Skin of body (tissue), 2 donors: ENCODE measurements around the gene MPI. TPM values are rescaled to one million over a fixed set of nuclear protein-coding genes. Genes with fewer than 3 reads are reported as not detected.

Experiments
- DNase-seq: peaks from one replicate; lab custom pipeline; 2025; lab: John Stamatoyannopoulos, UW
- total RNA-seq: library from RNA; depleted of rRNA; stranded (reverse); fragments of >200 nt; gene quantifications from one replicate; pipeline ENCODE4 v1.2.3, GENCODE V29; 2014

The MPI gene, protein sequence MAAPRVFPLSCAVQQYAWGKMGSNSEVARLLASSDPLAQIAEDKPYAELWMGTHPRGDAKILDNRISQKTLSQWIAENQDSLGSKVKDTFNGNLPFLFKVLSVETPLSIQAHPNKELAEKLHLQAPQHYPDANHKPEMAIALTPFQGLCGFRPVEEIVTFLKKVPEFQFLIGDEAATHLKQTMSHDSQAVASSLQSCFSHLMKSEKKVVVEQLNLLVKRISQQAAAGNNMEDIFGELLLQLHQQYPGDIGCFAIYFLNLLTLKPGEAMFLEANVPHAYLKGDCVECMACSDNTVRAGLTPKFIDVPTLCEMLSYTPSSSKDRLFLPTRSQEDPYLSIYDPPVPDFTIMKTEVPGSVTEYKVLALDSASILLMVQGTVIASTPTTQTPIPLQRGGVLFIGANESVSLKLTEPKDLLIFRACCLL
- 23.3 TPM for total RNA-seq

DNA sequence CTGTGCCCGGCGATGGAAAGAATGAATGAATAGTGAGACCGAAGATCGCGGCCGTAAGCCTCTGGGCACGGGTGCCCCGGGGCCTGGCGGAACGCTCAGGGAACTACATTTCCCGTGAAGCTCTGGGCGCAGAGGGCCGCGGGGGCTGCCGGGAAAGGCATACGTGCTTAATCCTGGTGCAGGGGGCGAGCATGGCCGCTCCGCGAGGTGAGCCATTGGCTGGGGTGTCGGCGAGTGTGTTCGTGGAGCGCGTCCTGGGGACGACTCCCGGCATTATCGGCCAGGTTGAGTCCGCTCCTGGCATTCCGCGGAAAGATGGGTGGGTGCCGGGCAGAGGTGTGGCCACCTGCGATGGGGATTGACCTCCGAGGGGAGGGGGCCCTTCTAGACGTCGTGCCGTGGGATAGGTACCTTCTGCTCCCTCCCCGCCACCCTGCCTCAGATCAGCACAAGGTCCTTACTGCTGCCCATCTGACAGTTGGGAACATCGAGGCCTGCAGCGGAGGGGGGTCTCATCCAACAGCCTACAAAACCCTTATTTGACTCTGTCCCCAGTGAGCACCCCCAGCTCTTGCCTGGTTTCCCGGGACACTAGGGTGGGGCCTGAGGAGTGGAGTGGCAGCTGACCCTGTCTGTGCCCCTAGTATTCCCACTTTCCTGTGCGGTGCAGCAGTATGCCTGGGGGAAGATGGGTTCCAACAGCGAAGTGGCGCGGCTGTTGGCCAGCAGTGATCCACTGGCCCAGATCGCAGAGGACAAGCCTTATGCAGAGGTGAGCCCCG is at the start of gene MPI:
TSS of gene MPI (plus strand) at position 160 of the 782 bp plus-strand sequence. CDS start at position 192, 32 bp downstream.
- peak; percentile 50 for DNase-seq

DNA sequence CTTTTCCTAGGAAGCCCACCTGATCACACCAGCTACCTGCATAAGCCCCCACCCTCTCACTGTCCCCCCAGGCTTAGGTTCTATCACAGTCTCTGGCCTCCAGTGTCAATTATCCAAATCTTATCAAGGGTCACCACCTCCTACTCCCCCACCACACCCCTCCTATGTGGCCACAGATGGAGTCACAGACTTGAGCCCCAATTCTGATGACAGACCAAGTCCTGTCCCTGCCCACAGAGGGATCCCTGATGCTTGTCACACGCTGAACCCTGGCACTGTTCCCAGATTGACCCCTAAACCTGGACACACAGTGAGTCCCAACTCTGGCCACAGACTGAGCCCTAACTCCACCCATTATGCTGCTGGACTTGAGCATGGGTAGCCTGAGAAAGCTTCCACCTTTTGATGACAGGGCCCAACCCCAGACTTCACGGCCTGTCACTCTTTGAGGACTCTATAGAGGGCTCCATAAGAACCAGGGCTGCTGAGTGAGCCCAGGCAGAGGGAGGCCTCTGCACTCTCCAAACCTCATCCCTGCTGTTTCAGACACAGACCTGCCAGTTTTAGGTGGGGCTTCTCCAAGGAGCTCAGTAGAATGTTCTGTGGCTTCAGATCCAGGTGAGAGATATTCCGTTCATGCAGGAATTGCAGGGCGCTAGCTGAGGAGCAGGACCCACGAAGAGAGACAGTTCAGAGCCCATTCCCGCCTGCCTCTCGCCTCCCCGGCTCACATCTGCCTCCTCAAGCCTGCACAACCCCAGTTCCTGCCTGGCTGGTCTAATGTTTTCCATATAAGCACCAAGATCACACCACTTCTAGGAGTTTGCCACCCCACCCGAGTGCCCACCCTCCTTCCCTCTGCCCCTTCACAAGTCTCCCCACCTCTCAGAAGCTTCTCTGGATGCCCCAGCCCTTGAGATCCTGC is 48.7 kb upstream of the MPI start:
- no peak for DNase-seq

DNA sequence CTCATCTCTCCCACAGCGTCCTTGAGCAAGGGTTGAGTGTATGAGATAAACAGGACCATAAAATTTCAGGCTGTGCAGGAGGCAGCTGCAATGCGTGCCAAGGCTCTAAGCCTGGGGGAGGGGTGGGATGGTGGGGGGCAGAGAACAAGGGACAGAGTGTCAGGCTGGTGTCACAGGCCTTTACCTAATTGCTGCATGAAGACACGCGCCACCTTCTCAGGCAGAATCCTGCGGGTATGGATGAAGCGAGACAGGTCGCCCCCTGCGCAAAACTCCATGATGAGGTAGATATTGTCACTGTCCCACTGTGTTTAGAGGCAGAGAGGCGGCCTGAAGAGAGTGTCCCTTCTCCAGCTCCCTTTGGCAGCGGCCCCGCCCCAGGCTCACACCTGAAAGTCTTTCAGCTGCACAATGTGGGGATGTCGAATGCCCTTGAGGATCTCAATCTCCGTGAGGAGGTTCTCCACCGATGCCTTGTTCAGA is 47.9 kb upstream of the MPI start:
- no peak for DNase-seq

DNA sequence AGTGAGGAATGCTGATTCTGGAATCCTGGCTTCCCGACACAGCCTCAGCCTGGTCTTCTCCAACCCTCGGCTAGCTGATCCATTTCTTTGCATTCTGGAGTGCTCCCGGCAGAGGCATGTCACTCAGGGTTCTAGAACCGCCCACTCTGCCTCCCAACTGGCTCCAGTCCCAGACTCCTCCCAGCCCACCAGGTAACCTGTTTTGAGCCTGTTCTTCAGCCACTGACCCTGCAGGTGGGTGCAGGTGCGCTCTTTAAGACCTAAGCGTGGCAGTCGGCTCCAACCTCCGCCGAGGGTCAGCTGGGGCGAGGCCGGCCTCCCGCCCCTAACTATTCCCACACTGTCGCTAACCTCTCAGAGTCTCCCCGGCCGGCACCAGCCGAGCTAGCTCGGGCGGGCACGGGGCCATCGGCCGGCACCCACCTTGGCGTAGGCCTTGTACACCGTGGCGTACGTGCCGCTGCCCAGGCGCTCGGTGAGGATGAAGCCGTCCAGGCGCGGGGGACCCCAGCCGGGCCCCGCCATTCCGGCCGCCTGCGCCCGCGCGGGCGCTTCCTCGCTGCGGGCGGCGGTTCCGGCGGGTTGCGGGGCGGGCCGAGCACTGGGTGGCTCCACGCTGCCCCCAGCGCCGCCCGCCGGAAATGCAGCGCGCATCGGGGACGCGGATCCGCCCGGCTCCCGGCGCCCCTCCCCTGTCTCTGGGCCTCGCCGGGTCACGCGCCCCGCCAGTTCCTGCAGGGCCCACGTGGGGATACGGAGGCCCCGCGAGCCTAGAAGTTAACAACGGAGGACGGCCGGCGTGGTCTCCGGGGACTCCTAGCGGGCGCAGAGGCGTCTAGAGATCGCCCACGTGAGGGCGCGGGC is 47.0 kb upstream of the MPI start, which contains the start of gene ULK3:
TSS of gene ULK3 (minus strand) at position 576 of the 864 bp plus-strand sequence. CDS start at position 525, 51 bp downstream.
- peak; percentile 86 for DNase-seq

DNA sequence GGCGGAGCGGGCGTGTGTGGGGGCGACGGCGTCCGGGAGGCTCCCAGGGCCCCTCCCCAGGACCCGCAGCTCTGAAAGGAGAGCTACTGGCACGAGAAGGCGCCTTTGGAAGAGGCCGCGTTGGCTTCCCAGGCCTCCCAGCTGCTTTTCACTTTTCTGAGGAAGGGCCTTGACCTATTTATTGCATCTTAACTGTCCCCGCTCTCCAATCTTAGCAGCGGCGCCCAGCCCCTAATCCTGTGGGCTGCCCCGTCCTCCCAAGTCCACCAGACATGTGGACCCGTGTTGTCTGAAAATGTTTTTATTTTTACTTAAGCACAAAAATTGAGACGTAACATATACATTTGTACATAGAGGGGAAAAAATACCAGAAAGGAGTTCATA is 46.4 kb upstream of the MPI start:
- DNase-seq, result no peak

DNA sequence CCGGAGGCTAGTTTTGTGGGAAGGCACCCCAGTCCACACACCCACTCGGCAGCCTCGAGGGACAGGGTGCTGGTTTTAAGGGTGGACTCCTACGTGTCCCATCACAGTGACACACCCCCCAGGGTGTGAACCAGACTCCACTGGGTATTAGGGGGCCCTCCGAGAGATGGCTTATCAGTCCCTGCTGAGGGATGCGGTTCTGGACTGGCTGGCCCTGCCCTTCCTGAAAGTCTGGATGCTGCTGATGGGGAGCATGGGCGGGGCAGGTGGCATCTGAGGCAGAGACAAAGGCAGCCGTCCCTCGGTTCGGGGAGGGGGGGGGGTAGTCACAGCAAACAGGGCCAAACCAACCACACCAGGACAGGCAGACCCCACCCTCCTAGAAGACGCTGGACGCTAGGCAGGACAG is 45.9 kb upstream of the MPI start:
- no peak for DNase-seq

DNA sequence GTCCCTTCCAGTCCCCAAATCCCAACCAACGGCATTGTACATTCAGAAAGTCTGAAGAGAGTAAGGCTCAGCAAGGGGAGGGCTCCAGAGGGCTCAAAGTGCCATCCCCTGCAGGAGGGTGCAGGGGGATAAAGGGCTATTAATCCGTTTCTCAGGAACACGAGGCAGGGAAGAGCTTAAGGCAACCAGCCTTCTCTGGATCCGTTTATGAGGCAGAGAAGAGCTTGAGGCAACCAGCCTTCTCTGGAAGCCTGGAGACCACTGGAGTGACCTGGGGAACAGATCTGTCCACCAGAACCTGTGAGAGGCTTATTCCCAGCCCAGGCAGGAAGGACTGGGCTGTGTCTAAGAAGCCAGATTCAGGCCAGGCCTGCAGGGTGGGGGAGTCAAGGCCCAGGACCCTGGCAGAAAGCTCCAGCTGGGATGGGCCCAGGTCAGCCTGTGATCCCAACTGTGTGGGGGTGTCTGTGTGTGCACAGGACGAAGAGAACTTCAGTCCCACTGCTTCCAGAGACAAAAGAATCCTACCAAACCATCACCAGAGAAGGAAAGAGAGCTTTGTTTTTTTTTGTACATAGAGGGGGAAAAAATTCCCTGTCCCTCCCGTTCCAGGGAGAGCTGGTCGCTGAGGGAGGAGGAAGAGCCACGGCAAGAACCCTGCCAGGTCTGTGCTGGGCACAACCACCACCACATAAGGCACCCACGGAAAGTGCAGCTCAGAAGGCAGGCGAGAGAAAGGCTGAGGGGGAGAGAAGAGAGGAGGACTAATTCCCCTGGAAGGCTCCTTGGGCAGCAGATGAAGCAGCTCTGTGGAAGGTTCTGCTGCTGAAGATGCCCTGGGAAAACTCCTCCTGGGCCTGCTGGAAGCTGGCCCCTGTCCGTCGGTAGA is 45.3 kb upstream of the MPI start:
- no peak for DNase-seq

DNA sequence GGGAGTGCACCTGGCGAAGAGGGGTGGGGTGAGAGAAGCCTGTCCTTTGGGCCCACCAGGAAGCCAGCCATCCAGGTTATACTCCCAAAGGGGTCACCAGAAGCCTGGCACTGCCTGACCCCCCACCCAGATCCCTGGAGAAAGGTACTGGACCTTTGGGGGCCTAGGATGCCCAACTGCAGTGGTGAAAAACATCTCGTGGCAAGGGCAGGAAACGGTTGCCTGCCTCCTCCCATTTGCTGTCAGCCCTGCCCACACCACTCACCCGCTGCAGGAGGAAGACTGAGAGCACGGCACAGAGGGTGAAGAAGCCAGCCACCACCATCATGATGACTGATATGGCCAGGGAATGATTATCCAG is 44.7 kb upstream of the MPI start:
- no peak for DNase-seq

DNA sequence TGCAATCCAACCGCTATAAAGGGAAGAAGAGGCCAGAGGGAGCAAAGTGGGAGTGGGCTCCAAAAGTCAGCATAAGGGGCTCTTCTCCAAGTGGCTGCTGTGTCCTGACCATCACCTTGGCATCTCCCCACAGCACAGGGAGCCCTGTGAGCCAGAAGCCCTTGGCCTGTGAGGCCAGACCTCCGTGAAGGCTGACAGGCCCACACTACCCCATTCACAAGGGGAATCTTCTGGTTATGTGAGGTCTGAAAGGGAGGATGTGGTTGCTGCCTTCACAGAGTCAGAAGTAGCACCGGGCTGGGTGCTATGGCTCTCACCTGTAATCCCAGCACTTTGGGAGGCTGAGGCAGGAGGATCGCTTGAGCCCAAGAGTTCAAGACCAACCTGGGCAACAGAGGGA is 44.3 kb upstream of the MPI start:
- no peak for DNase-seq

DNA sequence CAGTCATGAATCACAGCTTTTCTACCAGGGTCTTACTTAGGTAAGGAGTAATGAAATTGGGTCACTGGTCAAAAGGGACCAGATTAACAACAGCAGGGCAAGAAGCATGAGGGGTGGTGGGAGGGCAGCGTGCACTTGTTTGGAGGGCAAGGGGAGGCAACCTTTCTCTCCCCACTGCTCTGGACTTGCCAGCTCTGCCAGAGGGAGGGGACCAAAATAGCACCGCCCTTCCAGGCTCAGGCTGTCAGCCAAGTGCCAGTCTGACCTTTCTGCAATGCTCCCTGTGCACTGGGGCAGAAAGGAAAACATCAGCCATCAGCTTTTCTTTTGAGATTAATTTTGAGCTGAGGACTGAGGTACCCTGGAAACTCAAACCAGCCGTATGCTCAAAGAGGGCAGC is 42.4 kb upstream of the MPI start:
- no peak for DNase-seq

DNA sequence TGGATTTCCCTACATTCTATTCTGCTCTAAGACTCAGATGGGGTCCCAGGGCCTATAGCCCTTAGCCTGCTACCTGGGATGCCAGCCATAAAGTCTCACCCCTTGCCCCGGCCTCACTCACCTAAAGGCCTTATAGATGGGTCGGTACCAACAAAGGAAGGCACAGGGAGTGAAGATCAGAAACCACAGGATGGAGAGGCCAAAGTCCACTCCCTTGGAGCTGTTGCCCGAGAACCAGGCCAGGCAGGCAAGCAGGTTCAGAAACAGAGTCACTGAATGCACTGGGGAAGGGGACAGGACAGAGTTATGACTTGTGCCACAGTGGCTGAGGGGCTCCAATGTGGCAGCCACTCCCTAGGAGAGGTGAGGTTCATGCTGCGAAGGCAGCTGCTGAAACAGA is 39.4 kb upstream of the MPI start:
- no peak for DNase-seq

DNA sequence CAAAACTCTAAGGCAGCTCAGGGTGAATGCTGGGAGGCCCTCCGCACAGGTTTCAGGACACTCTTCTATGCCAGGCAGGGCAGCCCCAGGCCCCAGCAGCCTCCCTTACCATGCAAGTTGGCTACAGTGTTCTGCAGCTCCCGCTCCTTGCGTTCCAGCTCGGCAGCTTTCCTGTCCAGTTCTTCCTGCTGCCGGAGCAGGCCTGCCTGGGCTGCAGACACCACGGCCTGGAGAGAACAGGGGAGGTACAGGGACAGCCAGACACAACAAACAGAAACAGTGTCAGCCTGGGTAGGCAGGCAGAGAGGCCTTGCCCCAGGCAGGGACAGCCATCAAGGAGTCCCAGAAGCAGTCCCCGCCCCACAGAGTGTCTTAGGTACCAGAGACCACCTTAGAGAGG is 37.9 kb upstream of the MPI start:
- DNase-seq, result no peak

DNA sequence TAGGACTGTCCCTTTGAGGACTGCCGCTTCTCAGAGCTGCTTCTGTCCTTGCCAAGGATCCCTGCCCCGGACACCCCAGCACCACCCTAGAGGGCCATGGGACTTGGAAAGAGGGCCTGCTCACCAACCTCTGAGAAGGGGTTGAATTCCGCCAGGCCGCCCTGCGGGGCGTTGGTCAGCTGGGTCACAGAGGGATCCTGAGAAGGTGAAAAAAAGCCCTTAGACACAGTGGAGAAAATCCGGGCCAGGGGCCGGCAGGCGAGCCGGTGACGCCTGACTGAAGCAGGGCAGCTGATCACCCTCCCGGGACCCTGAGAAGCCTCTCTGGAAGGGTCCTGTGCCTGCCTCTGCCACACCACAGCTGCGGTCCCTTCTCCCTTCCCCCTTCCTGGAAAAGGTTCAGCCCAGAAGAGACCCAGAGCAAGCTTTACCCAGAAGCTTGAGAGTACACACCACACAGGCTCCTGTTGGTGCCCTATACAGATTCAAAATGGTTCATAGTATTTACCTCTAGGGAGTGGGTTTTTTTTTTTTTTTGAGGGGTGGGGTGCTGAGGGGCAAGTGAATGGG is 35.3 kb upstream of the MPI start:
- DNase-seq, result no peak

DNA sequence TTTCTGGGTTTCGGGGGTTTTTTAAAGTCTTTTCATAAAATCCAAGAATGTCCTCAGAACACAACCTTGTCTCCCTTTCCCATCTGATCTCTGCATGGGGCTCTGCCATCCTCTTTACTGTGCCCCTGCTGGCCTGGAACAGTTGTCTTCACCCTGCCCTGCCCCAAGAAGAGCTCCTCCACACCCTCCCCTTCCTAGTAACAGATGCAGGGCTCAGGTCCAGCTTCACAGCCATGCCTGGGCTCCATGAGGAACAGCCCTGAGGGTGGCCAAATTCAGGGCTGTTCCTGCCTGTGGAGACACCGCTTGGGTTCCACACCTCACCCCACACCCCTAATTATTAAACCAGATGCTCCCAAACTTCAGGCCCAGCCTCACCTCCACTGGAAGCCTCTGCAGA is 34.0 kb upstream of the MPI start:
- no peak for DNase-seq

DNA sequence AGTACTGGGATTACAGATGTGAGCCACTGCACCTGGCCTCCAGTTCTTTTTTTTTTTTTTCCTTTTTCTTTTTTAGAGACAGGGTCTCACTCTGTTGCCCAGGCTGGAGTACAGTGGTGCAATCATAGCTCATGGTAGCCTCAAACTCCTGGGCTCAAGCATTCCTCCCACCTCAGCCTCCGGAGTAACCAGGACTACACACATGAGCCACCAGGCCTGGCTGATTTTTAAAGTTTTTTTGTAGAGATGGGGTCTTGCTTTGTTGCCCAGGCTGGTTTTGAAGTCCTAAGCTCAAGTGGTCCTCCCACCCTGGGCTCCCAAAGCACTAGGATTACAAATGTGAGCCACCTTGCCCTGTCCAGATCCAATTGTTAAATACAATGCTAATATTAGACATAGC is 33.3 kb upstream of the MPI start:
- no peak for DNase-seq

DNA sequence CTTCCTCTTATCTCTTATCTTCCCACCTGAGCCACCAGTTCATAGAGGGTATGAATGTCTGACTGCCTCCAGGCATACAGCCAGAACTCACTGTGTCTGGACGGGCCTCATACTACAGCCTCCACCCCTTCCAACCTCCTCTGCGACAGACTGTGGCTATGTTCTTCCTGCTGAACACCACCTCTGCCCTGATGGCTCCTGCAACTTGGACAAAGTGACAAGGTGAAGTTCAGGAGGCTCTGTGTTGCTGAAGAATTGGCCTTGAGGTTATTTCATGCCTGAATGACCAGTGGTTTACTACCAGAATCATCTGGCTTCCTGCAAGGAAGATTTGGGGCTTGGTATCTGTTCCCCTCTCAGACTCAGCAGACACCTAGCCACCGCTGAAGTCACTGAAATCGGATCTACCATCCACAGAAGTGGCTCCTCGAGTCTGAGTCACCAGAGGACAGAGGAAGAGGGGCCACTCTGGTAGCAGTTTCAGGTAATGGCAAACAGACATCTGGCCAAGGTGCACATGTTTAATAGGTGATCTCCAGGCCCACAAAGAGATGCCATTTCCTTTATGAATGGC is 32.7 kb upstream of the MPI start:
- DNase-seq, result no peak

DNA sequence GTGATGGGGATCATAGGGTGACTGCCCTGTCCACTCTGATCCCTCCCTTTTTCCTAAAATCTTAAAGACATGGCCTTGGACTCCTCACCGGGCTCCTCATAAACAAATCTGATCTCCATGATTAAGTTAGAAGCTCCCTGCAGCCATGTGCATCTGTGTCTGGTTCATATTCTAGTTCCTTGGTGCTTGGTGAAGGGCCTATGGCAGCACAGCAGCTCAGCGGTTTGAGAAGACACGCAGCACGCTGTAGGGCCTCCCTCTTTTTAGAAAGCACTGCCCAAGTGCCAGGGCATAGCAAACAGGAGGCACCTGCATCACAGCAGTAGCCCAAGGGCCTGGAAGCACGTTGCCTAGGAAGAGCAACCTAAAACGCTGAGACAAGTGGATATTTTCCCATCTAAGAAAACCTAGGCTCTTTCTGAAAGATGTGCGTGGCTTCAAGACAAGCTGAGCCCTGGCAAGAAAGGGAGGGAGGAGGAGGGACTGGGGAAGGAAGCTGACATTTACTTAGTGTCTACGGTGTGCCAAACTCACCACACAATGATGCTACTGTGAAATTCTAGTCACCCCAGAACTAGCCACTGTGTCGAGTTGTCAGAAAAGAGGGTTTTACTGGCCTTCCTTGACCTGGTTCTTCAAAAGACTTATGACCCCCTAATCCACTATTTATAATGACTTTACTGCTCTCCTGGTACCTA is 32.0 kb upstream of the MPI start:
- no peak for DNase-seq

DNA sequence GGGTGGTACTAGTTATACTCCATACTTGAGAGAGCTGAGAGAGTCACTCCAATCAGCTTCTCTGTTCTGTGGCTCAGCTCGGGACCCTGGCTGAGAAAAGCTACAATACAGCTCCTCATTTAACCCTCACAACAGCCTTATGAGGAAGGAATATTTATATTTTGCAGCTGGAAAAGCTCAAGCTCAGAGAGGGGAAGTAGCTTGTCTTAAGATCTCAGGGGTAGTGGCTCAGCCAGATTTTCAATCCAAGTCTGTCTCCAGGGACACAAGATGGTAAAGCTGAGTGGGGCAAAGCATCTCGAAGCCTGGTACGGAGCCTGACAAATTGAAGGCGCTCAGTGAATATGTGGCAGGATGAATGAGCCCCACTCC is 31.5 kb upstream of the MPI start:
- DNase-seq, result no peak
